ENCODE data around the gene MAP2K2.

The MAP2K2 gene

GRCh38 chr19:4161415-4162077 is 37.6 kb upstream of the MAP2K2 start:
- TF ChIP-seq SIN3A (IDR thresholded peaks at IDR 0.05; ENCODE audit: borderline replicate concordance, insufficient read depth, low read length) (no peak), REST (IDR thresholded peaks at IDR 0.05; ENCODE audit: insufficient read depth in 1 of 2, low read depth in 2 of 2, low read length in 2 of 2) (no peak), FOXP2 (optimal IDR thresholded peaks at IDR 0.05; ENCODE audit: borderline replicate concordance, extremely low read depth, extremely low read length, insufficient read depth) (no peak), POLR2AphosphoS5 (IDR thresholded peaks at IDR 0.05; ENCODE audit: low read depth, low read length) (no peak)

DNA sequence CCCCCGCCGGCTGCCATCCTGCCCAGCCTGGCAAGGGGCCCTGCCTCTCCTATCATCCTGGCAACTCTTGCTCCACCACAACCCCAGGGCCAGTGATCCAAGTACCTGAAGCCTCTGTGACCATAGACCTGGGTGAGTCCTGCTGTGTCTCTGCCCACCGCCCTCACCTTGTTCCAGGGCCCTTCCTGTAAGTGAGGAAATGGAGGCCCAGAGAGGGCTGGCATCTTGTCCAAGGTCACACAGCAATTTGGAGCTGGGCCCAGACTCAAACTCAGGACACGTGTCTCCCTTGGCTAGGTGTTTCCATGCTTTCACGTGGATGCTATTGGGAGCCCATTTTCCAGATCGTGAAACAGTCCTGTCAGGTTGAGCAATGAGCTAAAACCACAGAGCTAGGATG is 33.2 kb upstream of the MAP2K2 start:
- TF ChIP-seq SIN3A (IDR thresholded peaks at IDR 0.05; ENCODE audit: borderline replicate concordance, insufficient read depth, low read length) (no peak), FOXP2 (optimal IDR thresholded peaks at IDR 0.05; ENCODE audit: borderline replicate concordance, extremely low read depth, extremely low read length, insufficient read depth) (no peak), TAF1 (IDR thresholded peaks at IDR 0.05; ENCODE audit: borderline replicate concordance, insufficient read depth, low read length) (no peak), REST (IDR thresholded peaks at IDR 0.05; ENCODE audit: insufficient read depth in 1 of 2, low read depth in 2 of 2, low read length in 2 of 2) (no peak), POLR2AphosphoS5 (IDR thresholded peaks at IDR 0.05; ENCODE audit: low read depth, low read length) (no peak)

DNA sequence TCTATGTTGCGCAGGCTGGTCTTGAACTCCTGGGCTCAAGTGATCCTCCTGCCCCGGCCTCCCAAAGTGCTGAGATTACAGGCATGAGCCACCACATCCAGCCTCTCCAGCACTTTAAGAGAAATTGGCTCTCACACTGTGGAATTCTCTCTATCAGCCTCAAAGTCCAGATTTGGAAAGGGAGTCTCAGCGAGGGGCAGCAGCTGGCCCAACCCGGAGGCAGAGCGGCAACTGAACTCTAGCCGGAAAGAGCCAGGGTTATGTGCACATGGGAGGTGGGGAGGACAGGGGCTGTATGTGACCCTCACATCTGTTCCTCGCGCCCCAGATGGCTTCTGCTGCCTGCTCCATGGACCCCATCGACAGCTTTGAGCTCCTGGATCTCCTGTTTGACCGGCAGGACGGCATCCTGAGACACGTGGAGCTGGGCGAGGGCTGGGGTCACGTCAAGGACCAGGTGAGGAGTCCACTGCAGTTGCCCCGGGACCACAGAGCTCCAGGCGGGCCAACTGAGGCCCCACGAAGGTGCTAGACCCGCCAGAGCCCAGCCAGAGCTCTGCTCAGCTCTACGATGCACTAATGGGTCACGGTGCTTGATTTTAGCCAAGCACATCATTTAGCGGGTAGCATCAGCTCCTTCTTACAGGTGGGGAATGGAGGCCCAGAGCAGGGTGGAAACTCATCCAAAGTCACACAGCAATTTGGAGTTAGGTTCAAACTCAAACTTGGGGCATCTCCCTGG is 30.8 kb upstream of the MAP2K2 start:
- TF ChIP-seq TAF1 (IDR thresholded peaks at IDR 0.05; ENCODE audit: borderline replicate concordance, insufficient read depth, low read length) (no peak), FOXP2 (optimal IDR thresholded peaks at IDR 0.05; ENCODE audit: borderline replicate concordance, extremely low read depth, extremely low read length, insufficient read depth) (no peak), SIN3A (IDR thresholded peaks at IDR 0.05; ENCODE audit: borderline replicate concordance, insufficient read depth, low read length) (no peak), REST (IDR thresholded peaks at IDR 0.05; ENCODE audit: insufficient read depth in 1 of 2, low read depth in 2 of 2, low read length in 2 of 2) (no peak), POLR2AphosphoS5 (IDR thresholded peaks at IDR 0.05; ENCODE audit: low read depth, low read length) (no peak)

GRCh38 chr19:4152241-4152998 is 28.5 kb upstream of the MAP2K2 start:
- TF ChIP-seq FOXP2 (optimal IDR thresholded peaks at IDR 0.05; ENCODE audit: borderline replicate concordance, extremely low read depth, extremely low read length, insufficient read depth), result no peak
- no peak for TF ChIP-seq SIN3A (IDR thresholded peaks at IDR 0.05; ENCODE audit: borderline replicate concordance, insufficient read depth, low read length)
- no peak for TF ChIP-seq POLR2AphosphoS5 (IDR thresholded peaks at IDR 0.05; ENCODE audit: low read depth, low read length)
- TF ChIP-seq REST (IDR thresholded peaks at IDR 0.05; ENCODE audit: insufficient read depth in 1 of 2, low read depth in 2 of 2, low read length in 2 of 2), result no peak
- no peak for TF ChIP-seq TAF1 (IDR thresholded peaks at IDR 0.05; ENCODE audit: borderline replicate concordance, insufficient read depth, low read length)
